GM21390 (cell line): ENCODE results near the gene TMEM256.

Experiments used
- ATAC-seq: cut with Tn5 transposase; IDR thresholded peaks from one replicate; pipeline ENCODE4 v1.9.1; 2021; ENCODE audit not compliant: unreplicated experiment

Gene TMEM256

DNA sequence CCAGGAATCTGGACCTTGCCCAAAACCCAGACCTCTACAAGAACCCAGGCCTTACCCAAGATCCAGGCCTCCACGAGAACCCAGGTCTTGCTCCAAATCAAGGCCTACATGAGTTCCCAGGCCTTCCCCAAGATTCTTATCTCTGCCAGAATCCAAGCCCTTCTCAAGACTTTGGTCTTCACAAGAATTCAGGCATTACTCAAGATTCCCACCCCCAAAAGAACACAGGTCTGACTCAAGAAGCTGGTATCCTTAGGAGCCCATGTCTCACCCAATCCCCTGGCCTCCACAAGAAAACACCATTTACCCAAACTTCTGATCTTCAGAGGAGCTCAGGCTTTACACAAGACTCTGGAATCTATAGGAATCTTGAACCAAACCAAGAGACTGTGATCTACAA is 27.3 kb upstream of the TMEM256 start:
- ATAC-seq = no peak

DNA sequence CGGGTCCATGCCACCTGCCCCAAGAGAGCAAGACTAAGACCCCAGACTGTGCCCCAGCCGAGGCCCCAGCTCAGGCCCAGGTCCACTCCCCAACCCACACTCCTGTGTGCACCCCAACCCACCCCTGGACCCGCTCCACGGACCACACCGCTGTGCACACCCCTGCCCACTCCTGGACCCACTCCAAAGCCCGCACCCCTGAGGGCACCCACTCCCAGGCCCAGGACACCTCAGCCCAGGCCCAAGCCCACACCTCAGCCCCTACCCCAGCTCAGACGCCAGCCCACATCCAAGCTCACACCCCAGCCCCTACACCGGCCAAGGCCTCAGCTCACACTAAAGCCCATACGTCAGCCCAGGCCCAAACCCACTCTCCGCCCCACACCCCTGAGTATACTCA is 25.8 kb upstream of the TMEM256 start:
- ATAC-seq = no peak

DNA sequence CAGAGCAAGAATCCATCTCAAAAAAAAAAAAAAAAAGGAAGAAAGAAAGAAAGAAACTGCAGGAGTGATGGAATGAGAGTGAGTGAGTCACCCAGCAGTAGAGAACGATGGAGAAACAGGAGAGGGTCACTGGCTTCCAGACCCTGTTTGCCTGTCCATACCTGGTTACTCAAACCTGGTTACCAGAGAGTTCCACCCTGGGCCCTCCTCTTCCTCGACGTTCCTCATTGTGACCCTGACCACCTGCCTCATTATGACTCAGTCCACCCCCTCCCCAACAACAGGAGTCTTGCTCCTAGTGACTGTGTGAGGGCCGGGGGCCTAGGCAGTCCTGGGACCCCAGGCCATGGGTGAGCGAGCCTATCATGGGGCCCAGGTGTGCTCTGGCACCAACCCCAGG is 24.7 kb upstream of the TMEM256 start, which contains the start of gene SPEM3:
Gene SPEM3 (plus strand): TSS at position 301 of the 400 bp plus-strand sequence. CDS start 46 bp downstream, at position 347.
- ATAC-seq = no peak

DNA sequence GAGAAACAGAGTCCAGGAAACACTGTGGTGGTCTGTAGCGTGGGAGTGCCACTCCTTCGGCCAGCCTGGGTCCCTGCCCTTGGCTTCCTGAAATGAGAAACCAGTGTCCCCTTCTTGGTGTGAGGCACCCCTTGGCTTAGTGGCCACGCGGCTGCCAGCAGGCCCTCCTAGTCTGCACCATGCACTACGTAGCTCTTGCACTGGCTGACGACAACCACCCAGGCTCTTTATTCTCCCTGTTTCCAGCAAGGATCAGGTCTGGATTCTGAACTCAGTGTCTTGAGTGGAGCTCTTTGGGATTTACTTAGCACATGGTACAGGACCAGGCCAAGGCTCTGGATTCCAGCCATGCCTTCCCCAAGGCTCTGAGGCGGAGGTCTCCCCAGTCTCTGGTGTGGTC is 23.7 kb upstream of the TMEM256 start:
- ATAC-seq = no peak

DNA sequence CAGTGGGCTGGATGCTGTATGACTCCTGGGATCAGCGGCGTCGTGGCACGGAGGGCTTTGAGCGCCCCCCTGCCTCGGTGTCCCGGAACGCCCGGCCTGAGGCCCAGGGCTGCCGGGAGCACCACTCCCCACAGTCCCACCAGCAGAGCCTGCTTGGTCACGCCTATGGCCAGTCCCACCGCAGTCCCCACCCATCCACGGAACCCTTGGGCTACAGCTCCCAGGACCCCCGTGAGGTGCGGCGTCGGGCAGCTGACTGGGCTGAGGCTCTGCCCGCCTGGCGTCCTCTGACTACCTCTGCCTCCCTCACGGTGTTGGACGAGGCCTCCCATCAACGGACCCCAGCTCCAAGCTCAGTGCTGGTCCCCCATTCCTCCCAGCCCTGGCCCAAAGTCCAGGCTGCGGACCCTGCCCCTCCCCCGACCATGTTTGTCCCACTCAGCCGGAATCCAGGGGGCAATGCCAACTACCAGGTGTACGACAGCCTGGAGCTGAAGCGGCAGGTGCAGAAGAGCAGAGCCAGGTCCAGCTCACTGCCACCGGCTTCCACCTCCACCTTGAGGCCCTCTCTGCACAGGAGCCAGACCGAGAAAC is 23.1 kb upstream of the TMEM256 start:
- no peak for ATAC-seq

DNA sequence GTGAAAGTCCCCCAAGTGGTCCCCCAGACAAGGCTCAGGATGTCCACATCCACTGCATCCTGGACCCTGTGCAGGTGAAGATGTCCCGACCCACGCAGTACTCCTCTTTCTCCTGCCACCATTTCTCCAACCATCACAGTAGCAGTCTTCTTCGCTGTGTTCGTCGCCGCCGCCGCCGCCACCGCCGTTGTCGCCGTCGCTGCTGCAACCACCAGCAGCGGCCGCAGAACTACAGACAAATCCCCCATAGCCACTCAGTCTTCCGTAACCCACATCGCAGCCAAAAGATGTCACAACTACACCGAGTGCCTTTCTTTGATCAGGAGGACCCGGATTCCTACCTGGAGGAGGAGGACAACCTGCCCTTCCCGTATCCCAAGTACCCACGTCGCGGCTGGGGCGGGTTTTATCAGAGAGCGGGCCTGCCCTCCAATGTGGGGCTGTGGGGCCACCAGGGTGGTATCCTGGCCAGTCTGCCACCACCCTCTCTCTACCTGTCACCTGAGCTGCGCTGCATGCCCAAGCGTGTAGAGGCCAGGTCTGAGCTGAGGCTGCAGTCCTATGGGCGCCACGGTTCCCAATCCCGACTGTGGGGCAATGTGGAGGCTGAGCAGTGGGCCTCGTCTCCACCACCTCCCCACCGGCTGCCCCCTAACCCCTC is 22.4 kb upstream of the TMEM256 start:
- ATAC-seq = no peak

DNA sequence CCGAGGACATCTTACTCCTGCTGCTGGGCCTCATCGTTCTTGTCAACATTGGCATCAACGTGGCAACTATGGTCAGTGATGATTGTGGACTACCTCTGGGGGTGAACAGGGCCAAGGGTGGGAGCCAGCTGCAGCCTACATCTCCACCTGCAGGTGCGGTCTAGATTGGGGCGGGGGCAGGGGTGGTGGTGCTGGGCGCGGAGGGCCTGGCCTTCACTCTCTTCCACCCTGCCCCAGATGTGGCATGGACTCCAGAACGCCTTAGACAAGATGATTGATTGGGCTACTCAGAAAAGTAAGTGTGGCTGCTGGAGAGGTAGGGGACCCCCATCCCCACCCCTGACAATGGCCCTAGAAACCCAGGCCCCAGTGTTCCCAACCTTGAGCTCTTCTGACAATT is 21.9 kb upstream of the TMEM256 start:
- no peak for ATAC-seq

DNA sequence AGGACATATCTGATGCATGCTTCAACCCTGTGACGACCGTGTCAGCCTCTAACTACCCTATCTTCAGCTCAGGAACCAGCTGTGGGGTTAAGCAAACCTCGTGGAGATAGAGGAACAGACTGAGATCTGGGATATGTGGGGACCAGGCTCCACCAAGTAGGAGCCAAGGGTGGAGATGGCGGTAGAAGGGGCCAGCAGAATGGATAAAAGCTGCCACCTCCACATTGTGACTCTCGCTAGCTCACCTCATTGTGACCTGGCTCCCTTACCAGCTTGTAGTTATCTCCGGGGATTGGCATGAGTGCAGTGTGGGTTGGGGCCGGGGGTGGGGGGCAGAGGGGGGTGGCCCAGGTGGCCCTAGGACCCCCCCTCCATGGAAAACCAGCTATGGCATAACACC is 21.4 kb upstream of the TMEM256 start, which contains the start of gene SPEM2:
Gene SPEM2 (plus strand): TSS at position 301 of the 400 bp plus-strand sequence. CDS start 73 bp downstream, at position 374.
- ATAC-seq = no peak

DNA sequence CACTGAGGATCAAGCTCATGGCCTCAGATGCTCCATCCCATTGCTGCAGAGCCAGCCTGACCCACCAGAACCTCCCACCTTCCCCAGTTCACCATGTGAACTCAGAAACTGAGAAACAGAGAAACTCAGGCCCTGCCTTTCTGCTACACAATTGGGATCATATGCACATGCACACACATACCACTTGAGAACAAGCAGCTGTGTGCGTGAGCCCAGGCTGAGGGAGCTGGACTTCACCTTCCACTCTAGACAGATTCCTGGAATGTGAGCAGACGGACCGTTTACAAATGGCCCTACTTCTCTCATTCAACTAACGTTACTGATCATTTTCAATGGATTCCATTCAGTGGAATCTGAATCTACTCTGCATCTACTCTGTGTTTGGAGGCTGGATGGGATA is 19.8 kb upstream of the TMEM256 start:
- ATAC-seq = no peak

DNA sequence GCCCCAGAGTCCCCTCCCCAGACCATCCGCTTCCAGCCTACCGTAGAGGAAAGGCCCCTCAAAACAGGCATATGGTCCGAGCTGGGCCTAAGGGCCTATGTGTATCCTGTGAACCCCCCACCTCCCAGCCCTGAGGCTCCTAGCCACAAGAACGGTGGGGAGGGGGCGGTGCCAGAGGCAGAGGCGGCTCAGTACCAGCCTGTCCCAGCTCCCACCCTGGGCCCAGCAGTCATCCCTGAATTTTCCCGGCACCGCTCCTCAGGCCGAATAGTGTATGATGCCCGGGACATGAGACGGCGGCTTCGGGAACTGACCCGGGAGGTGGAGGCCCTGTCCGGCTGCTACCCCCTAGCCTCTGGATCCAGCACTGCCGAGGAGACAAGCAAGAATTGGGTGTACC is 17.3 kb upstream of the TMEM256 start:
- ATAC-seq = no peak

DNA sequence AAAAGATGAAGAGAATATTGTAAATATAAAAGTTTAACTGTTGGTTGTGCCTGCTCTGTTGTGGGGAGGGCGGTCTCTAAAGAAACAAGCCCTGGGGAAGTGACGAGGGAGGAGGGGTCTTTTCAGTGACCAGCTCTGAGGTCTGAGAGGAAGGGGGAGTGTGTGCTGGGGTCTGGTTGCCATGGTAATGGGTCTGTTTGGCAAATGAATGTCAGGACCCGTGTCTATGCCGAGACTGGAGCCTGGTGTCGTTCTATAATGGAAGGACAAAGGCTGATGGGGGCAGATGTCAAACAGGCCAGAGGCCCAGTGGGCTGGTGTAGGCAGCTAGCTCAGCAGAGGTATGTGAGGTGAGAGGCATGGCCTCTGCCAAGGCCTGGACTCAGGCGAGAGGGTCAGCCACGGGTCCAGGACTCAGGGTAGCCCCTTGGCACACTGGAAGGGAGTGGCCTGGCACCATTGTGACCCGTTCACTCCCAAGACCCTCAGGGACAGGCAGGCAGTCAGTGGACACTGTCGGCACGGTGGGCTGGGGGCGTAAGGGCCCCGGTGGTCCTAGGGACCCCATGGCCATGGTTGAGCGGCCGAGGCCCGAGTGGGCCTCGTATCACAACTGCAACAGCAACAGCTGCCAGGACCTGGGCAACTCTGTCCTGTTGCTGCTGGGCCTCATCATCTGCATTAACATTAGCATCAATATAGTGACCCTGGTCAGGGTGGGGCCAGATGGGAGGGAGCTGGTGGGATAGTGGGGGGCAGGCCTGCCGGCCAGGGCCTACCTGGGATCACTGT is 16.1 kb upstream of the TMEM256 start, which contains the start of gene SPEM1:
Gene SPEM1 (plus strand): TSS at position 506 of the 792 bp plus-strand sequence. CDS start 61 bp downstream, at position 567.
- no peak for ATAC-seq

DNA sequence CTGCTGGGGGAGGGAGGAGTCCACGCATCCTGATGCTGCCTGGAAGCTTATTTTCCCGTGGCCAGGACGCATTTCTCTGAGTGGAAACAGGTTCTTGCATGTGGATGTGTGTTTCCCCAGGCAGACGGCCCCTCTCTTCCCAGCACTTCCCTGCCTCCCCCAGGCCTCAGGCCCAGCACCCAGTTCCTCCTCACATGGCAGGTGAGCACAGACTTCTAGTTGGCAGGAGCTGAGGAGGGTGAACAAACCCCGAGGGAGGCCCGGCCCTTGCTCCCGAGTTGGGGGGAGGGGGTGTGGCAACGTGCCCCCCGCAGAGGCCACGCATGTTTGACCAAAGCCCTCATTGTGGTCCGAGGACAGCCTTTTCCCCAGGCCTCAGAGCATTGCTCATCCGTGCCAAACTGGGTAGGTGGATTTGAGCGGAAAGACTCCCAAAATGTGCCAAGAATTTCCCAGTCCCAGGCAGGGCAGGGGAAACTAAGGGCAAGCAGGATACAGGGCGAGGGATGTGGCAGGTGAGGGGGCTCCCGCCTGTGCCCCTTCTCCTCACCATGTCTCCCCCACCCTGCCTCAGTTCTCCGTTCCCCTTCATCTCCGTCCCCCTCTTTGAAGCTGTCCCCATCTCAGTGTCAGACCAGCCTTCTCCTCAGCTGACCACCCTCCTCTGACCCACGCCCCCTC is 14.7 kb upstream of the TMEM256 start:
- ATAC-seq = no peak

DNA sequence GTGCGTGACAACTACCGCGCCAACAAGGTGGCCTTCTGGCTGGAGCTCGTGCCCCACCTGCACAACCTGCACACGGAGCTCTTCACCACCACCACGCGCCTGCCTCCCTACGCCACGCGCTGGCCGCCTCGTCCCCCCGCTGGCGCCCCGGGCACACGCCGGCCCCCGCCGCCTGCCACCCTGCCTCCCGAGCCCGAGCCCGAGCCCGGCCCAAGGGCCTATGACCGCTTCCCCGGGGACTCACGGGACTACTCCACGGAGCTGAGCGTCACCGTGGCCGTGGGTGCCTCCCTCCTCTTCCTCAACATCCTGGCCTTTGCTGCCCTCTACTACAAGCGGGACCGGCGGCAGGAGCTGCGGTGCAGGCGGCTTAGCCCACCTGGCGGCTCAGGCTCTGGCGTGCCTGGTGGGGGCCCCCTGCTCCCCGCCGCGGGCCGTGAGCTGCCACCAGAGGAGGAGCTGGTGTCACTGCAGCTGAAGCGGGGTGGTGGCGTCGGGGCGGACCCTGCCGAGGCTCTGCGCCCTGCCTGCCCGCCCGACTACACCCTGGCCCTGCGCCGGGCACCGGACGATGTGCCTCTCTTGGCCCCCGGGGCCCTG is 13.3 kb upstream of the TMEM256 start:
- ATAC-seq = no peak

DNA sequence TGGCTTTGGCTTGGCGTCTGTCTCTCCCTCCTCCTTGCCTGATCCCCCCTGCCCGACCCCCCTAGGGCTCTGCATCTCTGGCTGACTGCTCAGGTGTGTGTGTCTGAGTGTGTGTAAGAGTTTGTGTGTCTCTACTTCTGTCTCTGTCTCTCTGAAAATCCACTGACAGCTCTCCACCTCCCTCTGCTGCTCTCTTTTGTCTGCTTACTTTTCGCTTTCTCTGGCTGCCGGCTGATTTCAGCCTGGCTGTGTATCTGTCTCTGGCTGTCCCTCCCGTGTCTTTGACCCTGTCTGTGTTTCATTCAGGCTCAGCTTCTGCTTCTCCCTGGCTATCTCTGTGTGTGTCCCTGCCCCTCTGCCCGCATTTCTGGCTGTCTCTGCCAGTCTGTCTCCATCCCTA is 12.4 kb upstream of the TMEM256 start:
- no peak for ATAC-seq

DNA sequence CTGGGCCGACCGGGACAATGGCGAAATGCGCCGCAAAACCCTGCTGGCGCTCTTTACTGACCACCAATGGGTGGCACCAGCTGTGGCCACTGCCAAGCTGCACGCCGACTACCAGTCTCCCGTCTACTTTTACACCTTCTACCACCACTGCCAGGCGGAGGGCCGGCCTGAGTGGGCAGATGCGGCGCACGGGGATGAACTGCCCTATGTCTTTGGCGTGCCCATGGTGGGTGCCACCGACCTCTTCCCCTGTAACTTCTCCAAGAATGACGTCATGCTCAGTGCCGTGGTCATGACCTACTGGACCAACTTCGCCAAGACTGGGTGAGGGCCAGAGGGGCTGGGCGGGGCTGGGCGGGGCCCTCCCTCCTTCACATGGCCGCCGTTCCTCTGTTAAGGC is 11.9 kb upstream of the TMEM256 start:
- ATAC-seq = no peak

DNA sequence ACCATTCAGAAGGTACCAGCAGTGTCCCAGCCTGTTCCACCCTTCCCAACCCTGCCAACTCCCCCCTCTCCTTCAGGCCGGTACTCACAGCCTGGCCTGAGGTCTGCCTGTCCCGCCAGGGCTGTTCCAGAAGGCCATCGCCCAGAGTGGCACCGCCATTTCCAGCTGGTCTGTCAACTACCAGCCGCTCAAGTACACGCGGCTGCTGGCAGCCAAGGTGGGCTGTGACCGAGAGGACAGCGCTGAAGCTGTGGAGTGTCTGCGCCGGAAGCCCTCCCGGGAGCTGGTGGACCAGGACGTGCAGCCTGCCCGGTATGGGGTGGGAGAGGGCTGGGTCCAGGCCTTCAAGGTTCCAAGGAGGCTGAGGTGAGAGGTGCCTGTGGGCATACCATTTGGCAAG is 10.9 kb upstream of the TMEM256 start:
- ATAC-seq = no peak

DNA sequence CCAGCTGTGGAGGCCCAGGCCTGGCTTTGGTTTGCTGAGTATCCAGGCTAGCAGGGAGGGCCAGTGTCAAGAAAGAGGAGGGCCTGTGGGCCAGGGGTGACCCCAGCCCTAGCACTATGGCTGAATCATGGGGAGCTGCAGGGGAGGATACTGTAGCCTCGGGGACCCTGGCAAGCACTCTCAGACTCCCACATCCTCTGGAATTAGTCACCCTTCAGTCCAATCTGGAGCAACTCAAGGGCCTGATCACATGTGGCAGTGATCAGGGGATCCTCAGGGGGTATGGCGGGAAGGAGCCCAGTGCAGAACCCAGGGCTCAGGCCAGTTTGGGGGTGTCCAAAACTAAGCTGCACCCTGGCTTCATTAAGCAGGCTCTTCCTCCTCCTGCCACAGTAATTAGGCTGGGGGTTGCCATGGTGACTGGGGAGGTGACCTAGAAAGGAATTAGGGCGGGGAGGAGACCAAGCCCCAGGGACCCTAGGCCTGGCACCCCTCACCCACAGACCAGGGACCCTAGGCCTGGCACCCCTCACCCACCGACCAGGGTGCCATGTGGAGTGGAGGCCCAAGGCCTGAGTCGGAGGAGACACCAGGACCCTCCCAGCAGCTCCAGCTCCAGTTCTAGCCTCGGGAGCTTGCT is 9.6 kb upstream of the TMEM256 start:
- ATAC-seq = no peak

DNA sequence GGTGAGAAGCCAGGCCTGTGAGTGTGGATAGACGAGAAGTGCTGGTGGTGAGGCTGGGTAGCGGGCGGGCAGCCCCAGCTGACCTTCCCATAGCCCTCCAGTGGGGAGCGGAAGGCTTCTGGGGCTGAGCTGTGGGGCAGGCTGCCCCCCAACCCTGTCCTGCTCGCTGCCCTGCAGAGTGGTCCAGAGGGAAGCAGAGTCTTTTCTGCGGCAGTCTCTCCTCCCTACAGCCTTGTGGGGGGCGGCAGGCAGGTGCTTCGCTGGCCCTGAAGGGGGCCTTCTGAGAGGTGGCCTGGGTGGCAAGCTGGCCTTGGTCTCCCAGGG is 7.5 kb upstream of the TMEM256 start:
- ATAC-seq = no peak

DNA sequence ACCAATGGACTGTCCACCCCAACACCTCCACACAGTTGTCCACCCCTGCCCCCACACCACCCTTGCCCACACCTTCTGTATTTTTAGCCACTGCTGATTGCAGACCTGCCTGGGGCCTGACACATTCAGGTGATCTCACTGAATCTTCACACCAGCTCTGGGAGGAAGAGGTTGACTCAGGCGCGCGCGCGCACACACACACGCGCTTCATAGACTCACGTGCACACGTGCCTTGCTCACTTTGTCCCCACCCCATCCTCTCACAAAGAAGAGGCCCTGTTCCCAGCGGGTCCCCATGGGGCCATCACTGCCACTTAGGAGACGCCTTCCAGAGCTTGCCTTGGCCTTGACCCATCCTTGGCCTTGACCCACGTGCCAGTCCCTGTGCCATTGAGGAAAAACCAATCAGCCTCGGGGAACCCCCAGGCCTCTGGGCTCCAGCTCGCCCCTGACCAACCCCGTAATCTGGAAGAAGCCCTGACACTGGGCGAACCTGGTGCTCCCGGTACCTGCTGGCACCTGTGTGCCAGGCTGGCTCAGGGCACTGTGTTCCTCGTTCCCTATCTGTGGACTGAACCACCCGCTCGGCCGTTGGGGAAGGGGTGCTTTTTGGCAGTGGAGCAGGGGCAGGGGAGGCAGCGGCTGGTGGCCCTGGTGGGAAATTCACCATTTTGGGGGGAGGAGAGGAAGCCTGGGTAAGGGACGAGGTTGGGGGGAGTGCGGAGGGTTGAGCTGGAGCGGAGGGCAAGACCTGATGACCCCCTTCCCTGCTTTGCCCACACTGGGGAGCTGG is 6.9 kb upstream of the TMEM256 start:
- no peak for ATAC-seq

DNA sequence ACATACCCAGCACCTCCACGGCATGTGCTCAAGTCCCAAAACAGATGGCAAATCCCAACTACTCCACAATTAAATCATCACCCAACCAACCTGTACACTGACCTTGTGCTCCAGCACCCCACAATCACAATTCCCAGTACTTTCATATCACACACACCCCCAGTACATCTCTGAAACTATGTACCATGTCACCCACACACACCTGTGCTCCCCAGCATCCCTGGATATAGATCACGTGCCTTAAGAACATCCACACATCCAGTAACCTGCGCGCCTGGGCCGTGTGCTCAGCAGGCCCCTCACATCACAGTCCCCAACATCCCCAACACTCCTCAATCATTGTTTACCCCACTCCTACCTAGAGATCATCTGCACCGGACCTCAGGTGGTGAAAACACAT is 5.8 kb upstream of the TMEM256 start:
- ATAC-seq = no peak
